Cardiac septum (tissue), 1 donor: ENCODE results near the gene TAGAP. TPM values are rescaled to one million over a fixed set of nuclear protein-coding genes. Genes with fewer than 3 reads are reported as not detected.
A peak's percentile ranks its signal among the peaks of the same experiment; 100 is the strongest.
"Not testable (repeated sequence)": the region's sequence is repeated elsewhere in the genome, so short reads cannot be mapped to it uniquely, and the experiment has no call there.

Source experiments
- DNase-seq: peaks from one replicate; pipeline ENCODE4 v3.0.0-alpha.2; 2020; ENCODE audit warnings: low spot score
- intact Hi-C: fragments of 100-400 bp; cut with DNase I; formaldehyde crosslinking; loops from one replicate; pipeline ENCODE4 v1.14.0; 2022
- total RNA-seq: library from RNA; stranded (reverse); fragmentation: NEBNext Ultra II Directional; extraction: Animal tissue kit (Norgen Biotek cat#: 25700); gene quantifications from one replicate; pipeline ENCODE4 v1.2.1, GENCODE V29; 2021
- donor health status: DM: no; HTN: no; CAD: no.

The TAGAP gene
- total RNA-seq, 1 donor from 2014 or later = 0.75 TPM

DNA sequence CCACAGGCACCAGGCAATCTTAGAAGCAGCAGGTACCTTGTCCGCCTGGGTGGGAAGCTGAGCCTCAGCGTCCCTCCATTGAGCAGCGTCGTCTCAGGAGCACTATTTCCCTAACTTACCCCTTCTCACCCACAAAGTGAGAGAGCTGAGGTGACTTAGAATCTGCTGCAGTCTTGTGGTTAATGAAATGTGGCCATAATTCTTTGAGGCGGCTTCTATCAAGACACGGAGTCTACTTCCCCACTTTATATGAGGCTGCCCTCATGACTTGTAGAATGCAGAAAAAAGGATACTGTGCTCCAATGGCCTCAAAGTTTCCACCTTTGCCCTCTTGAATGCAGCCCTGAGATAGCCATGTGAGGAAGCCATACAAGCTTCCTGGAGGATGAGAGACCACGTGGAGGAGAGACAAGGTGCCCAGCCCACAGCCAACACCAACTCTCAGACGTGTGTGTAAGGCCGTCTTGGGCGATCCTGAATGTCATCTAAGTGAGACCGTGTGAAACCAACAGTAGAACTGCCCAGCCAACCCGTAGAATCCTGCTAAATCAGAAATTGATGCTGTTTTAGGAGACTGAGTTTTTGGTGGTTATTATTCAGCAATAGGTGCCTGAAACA, 9.1 kb upstream of the TAGAP start:
- intact Hi-C loops = no loop called here

DNA sequence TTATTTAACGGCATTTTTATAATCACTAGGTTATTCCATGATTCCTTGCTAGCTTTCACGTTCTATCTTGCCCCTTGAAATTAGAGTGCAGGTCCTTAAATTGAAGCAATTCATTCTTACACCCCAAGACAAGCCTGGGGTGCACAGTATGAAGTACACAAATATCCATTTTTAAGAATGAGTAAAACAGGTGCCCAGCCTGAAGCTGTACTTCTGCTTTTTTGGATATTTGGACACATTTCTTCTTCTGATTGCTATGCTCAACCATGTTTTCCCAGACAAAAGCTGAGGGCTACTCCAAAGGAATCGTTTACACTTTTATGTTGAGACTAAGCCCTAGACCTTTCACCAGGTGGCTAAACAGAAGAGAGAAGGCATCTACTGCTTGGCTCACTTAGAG, 7.9 kb upstream of the TAGAP start:
- intact Hi-C loops = no loop called here
- no peak for DNase-seq

More for the DNA sequence above, 9.1 kb upstream of the TAGAP start:
- no peak for DNase-seq

GRCh38 chr6:159047891-159048685, 3.3 kb upstream of the TAGAP start:
- no peak for DNase-seq
- intact Hi-C loops = no loop called here

GRCh38 chr6:159045801-159046200, 1.0 kb upstream of the TAGAP start:
- intact Hi-C loops = no loop called here
- DNase-seq = no peak

DNA sequence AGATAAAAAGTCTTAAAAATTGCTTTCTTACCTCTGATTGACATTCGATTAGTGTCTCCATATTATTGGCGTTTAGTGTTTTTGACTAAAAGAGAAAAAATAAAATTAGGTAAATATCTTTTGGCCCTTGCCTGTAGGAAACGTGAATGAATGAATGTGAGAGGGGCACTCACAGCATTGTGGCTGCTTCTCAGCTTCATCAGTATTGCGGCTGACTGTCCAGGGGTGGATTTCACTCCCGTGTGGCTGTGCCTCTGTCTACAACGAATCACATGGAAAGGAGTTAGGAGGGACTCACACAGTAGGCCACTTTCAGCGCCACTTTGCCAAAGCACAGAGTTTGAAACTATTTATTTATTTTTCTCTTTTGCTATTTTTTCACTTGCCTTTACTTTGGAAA, 844 bp downstream of the TAGAP start:
- intact Hi-C loops = loop anchor here (5.0 kb wide), 1 partner anchor 58 kb away; no protein-coding TSS in a partner anchor
- no peak for DNase-seq

- DNase-seq = no peak
- intact Hi-C loops = loop anchor here (5.0 kb wide), 1 partner anchor 59 kb away; no protein-coding TSS in a partner anchor
These were observed 1.5 kb downstream of the TAGAP start for GRCh38 chr6:159043251-159043650.

- DNase-seq = no peak
- intact Hi-C loops = loop anchor here (1.0 to 5.0 kb wide), 2 partner anchors 59 to 91 kb away; no protein-coding TSS in a partner anchor
These were observed 2.0 kb downstream of the TAGAP start for GRCh38 chr6:159042826-159043181.

GRCh38 chr6:159042003-159042825, 2.6 kb downstream of the TAGAP start:
- intact Hi-C loops = loop anchor here (1.0 to 5.0 kb wide), 2 partner anchors 60 to 92 kb away; no protein-coding TSS in a partner anchor
- peak; percentile 84 for DNase-seq

- DNase-seq = no peak
- intact Hi-C loops = loop anchor here (5.0 kb wide), 1 partner anchor 61 kb away; no protein-coding TSS in a partner anchor
These were observed 3.6 kb downstream of the TAGAP start for GRCh38 chr6:159041181-159041580.

DNA sequence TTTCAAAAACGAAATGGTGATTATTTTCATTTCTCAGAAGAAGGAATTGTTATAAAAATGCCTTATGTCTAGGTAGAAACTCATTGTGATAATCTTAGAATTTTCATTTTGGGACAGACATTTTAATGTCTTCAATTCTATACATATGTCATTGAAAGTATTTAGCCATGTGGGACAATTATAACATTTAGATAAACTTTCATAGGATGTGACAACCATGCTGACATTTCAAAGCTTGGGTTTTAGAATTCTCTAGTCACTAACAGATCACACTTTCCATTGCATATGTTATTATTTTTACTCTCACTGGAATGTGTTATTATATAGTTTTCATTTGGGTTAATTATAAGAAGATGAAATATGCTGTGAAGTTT, 4.9 kb downstream of the TAGAP start:
- intact Hi-C loops = loop anchor here (5.0 kb wide), 1 partner anchor 62 kb away; no protein-coding TSS in a partner anchor

DNA sequence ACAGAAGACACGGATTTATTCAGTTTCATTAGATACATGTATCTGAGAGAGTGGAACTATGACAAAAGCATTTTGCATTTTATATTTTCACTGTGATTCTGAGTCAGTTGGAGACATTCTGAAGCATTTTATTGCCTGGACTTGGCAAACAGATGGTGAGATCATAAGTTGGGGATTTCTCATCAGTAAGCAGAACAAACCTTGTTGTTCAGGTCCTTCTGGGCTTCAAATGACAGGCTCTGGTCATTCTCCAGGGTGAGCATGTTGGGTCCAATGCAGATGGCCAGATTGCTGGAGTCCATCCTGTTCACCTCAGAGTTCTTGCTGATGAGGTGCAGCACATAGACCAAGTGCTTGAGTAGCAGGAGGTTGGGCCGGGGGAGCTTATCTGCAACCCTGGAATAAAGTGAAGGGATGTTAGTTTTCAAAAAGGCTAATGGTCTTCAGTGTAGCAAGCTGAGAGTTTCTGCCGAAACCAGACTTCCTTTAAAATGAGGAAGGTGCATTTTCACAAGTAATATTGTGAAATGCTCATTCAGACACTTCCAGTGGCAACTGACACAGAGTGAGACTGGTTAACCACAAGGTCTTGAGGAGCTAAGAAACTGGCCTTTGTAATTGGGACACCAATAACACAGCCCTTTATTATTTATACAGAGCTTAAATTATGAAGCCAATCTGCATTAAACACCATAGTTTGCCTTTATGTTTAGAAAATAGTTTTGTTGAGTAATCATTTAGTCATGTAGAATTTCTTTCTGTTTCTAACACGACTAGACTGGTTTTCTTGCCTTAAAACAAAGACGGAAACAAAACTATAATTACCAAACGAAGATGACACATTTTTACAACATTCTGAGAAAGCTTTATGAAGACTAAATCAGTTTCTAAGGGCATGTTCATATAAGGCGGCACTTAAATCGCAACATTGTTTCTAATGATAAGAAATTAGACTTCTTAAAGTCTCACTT, 5.6 kb downstream of the TAGAP start:
- DNase-seq = no peak
- intact Hi-C loops = no loop called here

More for the DNA sequence above, 4.9 kb downstream of the TAGAP start:
- no peak for DNase-seq

DNA sequence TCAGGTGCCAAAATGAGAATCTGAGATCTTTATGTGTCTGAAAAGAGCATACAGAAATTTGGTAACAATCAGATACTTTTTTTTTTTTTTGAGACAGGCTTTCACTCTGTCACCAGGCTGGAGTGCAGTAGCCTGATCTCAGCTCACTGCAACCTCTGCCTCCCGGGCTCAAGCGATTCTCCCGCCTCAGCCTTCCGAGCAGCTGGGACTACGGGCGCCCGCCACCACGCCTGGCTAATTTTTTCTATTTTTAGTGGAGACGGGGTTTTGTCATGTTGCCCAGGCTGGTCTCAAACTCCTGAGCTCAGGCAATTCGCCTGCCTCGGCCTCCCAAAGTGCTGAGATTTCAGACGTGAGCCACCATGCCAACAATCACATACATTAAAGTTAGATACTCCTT, 6.5 kb downstream of the TAGAP start:
- DNase-seq, intact Hi-C loops: not testable (repeated sequence)

DNA sequence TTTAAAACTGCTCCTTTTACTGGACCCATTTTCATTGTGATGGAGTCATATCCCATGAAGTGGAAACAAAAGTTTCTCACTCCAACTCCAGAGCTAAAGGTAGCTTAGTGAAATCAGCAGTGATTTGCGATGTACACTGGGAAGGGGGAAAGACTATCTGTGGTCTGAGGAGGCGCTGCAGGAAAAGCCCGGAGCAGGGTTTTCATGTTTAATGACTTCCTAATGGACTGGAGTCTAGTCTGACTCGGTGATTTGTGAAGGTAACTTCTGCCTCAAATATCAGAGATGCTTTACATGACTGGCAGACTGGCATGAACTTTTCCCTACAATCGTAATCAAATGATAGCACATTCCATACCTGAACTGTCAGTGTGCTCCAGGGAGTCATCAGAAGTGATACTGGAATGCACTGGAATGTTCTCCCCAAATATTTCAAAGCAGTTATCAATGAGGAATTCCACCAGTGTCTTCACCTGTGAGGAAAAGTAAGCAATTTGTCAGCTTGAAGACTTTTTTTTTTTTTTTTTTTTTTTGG, 7.0 kb downstream of the TAGAP start:
- intact Hi-C loops = no loop called here
- no peak for DNase-seq

GRCh38 chr6:159036673-159037072, 8.1 kb downstream of the TAGAP start:
- no peak for DNase-seq
- intact Hi-C loops = no loop called here

DNA sequence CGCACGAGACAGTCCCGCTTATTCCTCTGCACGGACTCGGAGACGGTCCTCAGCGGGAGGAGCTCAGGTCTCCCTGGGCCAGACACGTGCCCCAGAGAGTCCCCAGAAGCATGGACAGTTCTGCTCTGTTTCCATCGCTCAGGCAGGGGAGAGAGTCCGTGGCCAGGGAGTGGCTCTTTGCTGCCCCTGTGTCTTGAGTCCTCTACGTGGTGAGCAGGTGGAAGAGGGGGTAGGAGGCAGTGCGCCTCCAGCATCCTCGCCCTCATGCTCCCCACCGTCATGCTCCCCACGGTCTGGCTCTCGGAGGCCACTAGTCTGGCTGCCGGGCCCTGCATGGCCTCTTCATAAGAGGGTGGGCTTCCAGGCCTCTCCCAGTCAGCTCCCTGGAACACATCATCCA, 8.9 kb downstream of the TAGAP start:
- intact Hi-C loops = no loop called here
- DNase-seq = no peak

- DNase-seq = no peak
- intact Hi-C loops = no loop called here
These were observed 11.4 kb downstream of the TAGAP start for GRCh38 chr6:159033160-159034049.

GRCh38 chr6:159031846-159032245, 12.9 kb downstream of the TAGAP start:
- intact Hi-C loops = no loop called here
- no peak for DNase-seq

GRCh38 chr6:159030168-159030567, 14.6 kb downstream of the TAGAP start:
- no peak for DNase-seq
- intact Hi-C loops = no loop called here
